RWPE2 (cell line): ENCODE data around the gene LINGO1.

Source experiments
- ATAC-seq: fragments of 200-7000 bp; cut with Tn5 transposase; 3 replicates; pipeline ENCODE4 v1.9.1; 2021; ENCODE audit warnings: low read depth
- DNase-seq: peaks from one replicate; pipeline ENCODE4 v3.0.0-alpha.2; 2020; ENCODE audit warnings: low spot score
- H3K27ac ChIP-seq: fragments of 450-650 bp; 2 replicates; pipeline ENCODE4 v1.5.1; 2017; ENCODE audit warnings: mild to moderate bottlenecking; ENCODE audit not compliant: poor library complexity, severe bottlenecking
- H3K27me3 ChIP-seq: fragments of 250-450 bp; sonication (Bioruptor Pico); 2 replicates; pipeline ENCODE4 v1.5.1; 2021; ENCODE audit warnings: mild to moderate bottlenecking, moderate library complexity; ENCODE audit not compliant: insufficient read depth, poor library complexity, severe bottlenecking
- H3K36me3 ChIP-seq: fragments of 250-450 bp; sonication (Bioruptor Pico); 2 replicates; pipeline ENCODE4 v1.5.1; 2020; ENCODE audit warnings: low read depth, mild to moderate bottlenecking, moderate library complexity
- H3K4me1 ChIP-seq: fragments of 250-450 bp; sonication (Bioruptor Pico); 2 replicates; pipeline ENCODE4 v1.5.1; 2021; ENCODE audit warnings: mild to moderate bottlenecking, moderate library complexity; ENCODE audit not compliant: insufficient read depth, poor library complexity, severe bottlenecking
- H3K4me3 ChIP-seq: fragments of 250-450 bp; sonication (Bioruptor Pico); 2 replicates; pipeline ENCODE4 v1.5.1; 2021; ENCODE audit warnings: mild to moderate bottlenecking, moderate library complexity; ENCODE audit not compliant: severe bottlenecking
- H3K9me3 ChIP-seq: fragments of 250-450 bp; sonication (Bioruptor Pico); 2 replicates; pipeline ENCODE4 v1.5.1; 2021; ENCODE audit warnings: mild to moderate bottlenecking, moderate library complexity; ENCODE audit not compliant: severe bottlenecking
- TF ChIP-seq, protein P1 (sequence below): fragments of 450-650 bp; IDR thresholded peaks from one replicate; pipeline ENCODE4 v1.5.1; 2017; ENCODE audit warnings: mild to moderate bottlenecking, moderate library complexity; ENCODE audit not compliant: poor library complexity, severe bottlenecking

LINGO1 gene

DNA sequence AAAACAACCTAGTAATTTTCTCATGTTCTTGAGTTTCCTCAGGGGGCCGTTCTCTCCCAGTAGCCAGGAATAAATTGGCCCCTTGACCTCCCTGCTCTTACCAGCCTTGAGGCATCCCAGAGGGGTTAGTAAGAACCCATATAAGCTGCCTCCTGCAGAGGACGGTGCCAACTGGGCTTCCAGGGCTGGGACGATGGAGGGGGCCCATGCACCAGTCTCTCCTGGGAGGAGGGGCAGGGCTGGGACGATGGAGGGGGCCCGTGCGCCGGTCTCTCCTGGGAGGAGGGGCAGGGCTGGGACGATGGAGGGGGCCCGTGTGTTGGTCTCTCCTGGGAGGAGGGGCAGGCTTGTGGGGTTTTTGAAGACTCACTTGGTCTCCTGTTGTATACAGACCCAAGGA is 22.0 kb downstream of the LINGO1 start:
- Histone ChIP-seq H3K27ac (no peak overlapping the region), H3K4me3 (no peak overlapping the region), H3K4me1 (no peaks in the 10 kb centered on the region)

DNA sequence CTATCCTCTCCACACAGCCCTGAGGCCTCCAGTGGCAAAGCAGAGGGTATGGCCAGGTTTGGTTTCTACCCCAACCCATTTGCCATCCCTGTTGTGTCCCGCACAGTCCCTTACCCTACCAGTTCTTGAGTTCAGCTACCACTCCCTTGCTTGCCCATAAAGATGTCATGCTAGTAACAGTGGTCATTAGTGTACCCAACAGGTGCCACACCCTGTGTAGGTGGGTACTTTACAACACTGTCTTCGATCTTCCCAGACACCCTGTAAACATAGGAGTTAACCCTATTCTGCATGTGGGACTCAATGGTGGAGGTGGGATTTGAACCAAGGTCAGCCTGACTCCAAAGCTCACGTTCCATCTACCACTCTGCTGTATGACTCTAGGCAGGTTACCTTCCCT is 23.2 kb downstream of the LINGO1 start:
- DNase-seq (no peak), ATAC-seq (no peak)
- no peaks in the 10 kb centered on the region for H3K9me3 ChIP-seq
- TF ChIP-seq, protein P1, sequence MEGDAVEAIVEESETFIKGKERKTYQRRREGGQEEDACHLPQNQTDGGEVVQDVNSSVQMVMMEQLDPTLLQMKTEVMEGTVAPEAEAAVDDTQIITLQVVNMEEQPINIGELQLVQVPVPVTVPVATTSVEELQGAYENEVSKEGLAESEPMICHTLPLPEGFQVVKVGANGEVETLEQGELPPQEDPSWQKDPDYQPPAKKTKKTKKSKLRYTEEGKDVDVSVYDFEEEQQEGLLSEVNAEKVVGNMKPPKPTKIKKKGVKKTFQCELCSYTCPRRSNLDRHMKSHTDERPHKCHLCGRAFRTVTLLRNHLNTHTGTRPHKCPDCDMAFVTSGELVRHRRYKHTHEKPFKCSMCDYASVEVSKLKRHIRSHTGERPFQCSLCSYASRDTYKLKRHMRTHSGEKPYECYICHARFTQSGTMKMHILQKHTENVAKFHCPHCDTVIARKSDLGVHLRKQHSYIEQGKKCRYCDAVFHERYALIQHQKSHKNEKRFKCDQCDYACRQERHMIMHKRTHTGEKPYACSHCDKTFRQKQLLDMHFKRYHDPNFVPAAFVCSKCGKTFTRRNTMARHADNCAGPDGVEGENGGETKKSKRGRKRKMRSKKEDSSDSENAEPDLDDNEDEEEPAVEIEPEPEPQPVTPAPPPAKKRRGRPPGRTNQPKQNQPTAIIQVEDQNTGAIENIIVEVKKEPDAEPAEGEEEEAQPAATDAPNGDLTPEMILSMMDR = no peak
- no peak overlapping the region for H3K27ac ChIP-seq
- H3K36me3 ChIP-seq = no peaks in the 10 kb centered on the region
- no peaks in the 10 kb centered on the region for H3K4me1 ChIP-seq
- H3K27me3 ChIP-seq = no peaks in the 10 kb centered on the region
- H3K4me3 ChIP-seq = no peak overlapping the region

More for the DNA sequence above, 22.0 kb downstream of the LINGO1 start:
- DNase-seq (no peak), ATAC-seq (no peak)
- no peaks in the 10 kb centered on the region for H3K36me3 ChIP-seq
- TF ChIP-seq, protein P1 = no peak
- H3K9me3 ChIP-seq = no peaks in the 10 kb centered on the region
- H3K27me3 ChIP-seq = no peaks in the 10 kb centered on the region

- no peak overlapping the region for H3K27ac ChIP-seq
- TF ChIP-seq, protein P1 = no peak
- ATAC-seq = no peak
- DNase-seq = no peak
- no peak overlapping the region for H3K4me3 ChIP-seq
- H3K27me3 ChIP-seq = no peaks in the 10 kb centered on the region
- H3K9me3 ChIP-seq = no peaks in the 10 kb centered on the region
- no peaks in the 10 kb centered on the region for H3K4me1 ChIP-seq
- H3K36me3 ChIP-seq = no peaks in the 10 kb centered on the region
These were observed 23.9 kb downstream of the LINGO1 start for GRCh38 chr15:77608774-77609173.

DNA sequence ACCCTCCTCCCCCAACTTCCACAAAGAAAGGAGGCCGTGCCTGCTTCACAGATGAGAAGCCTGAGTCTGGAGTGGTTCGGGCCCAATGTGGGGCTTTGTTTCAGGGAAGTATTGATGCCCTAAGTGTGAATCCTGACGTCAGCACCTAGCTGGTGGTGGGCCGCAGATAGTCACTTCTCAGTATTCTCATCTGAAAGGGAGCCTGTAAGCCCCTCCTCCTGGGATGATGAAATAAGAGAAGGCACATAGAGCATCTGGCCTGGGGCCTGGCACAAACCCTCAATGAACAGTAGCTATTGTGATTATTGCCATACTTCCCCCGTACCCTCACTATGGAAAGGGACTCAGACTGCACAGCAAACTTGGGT is 24.8 kb downstream of the LINGO1 start:
- Histone ChIP-seq H3K36me3 (no peaks in the 10 kb centered on the region), H3K9me3 (no peaks in the 10 kb centered on the region), H3K4me3 (no peak overlapping the region), H3K27ac (no peak overlapping the region), H3K4me1 (no peaks in the 10 kb centered on the region), H3K27me3 (no peaks in the 10 kb centered on the region)
- DNase-seq = no peak
- TF ChIP-seq, protein P1 = no peak
- no peak for ATAC-seq

- Histone ChIP-seq H3K4me3 (no peak overlapping the region), H3K9me3 (no peaks in the 10 kb centered on the region), H3K27me3 (no peaks in the 10 kb centered on the region), H3K27ac (no peak overlapping the region), H3K36me3 (no peaks in the 10 kb centered on the region), H3K4me1 (no peaks in the 10 kb centered on the region)
- TF ChIP-seq, protein P1 = no peak
- DNase-seq (no peak), ATAC-seq (no peak)
These were observed 25.4 kb downstream of the LINGO1 start for GRCh38 chr15:77607111-77607893.
